HG02678 (cell line): ENCODE results near the gene STPG1.

Experiments used
- ATAC-seq: cut with Tn5 transposase; IDR thresholded peaks from one replicate; pipeline ENCODE4 v1.9.1; 2021; ENCODE audit warnings: mild to moderate bottlenecking, moderate library complexity; ENCODE audit not compliant: unreplicated experiment

The STPG1 gene

DNA sequence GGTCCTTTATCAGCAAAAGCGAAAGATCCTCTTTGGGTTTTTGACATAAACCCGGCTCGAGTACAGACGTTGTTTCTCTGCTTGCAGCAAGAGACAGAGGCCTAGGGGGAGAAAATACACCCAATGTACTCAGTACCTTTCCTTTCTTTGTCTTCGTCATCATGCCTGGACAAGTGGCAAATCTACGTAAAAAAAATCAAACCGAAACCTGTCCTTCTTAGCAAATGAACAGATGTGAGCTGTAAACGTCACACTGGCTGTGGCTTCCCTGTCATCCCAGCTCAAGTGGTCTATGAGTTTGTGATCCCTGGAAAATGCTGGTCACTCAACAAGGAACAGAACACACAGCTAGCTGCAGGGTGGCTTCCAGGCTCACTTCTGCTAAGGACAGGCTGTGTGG is 39.9 kb downstream of the STPG1 start:
- no peak for ATAC-seq

DNA sequence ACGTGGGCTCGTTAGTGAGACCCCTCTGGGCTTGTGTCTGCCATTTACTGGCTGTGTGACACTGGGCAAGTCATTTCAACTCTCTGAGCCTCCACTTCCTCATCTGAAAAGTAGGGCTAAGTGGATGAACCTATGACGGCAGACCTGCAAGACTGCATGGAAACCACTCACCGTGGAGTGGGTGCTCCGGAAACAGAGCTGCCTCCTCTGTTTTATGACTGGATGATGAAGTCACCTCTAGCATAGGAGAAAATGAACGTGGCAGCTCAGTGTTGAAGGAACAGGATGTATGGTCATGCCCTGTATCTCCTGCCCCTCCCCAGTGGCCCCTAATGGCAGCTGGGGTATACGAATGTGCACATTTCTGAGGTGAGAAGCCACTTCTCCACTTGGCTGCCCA is 40.5 kb downstream of the STPG1 start:
- ATAC-seq, result no peak

DNA sequence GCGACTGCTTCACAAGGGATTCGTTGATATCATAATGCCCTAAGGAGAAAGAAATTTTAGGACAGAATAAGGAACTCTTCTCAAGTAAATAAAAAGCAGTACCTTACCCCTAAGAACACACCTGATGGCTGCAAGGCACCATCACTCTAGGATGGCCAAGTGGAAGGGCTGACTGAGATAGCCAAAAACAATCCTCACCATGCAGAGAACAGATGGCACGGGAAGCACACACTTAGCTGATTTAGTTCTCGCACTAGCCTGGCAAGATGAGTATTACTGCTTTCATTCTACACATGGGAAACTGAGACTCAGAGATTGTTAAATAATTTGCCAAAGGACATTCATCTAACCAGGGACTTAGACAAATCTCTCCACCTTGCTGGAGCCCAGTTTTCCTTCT is 43.8 kb downstream of the STPG1 start:
- ATAC-seq, result no peak

DNA sequence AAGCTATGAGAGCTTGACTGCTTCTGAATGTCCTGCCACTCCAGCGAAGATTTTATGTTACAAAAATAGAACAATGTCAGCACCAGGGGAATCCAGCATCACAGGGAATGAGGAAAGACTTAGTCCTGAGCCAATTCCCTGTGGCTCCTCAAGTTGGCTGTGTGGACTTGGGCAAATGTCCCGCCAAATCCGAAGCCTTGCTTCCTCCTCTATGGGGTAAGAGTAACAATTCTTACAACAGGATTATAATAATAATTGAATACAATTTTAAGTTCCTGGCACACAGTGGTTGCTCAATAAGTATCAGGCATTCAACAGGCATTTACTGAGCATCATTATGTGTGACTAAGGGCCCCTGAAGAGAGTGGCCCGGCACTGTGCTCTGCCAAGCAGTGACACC is 44.4 kb downstream of the STPG1 start:
- no peak for ATAC-seq

DNA sequence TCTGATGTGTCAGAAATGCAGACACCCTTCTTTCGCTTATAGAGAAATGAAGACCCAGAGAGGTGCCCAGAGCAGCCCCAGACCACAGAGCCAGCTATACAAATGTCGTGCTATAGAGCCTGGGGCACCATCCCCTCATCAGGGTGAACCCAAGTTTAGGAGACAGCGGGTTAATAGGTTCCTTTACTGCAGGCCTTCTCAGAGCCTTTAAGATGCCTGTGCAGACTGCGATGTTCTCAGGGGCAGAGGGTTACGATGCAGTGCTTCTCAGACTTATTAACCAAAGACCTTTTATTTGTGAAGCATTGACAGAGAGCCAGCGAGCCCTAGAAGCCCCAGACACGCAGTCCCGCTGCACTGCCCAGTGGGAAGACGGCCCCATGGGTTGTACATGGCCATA is 46.9 kb downstream of the STPG1 start:
- no peak for ATAC-seq

DNA sequence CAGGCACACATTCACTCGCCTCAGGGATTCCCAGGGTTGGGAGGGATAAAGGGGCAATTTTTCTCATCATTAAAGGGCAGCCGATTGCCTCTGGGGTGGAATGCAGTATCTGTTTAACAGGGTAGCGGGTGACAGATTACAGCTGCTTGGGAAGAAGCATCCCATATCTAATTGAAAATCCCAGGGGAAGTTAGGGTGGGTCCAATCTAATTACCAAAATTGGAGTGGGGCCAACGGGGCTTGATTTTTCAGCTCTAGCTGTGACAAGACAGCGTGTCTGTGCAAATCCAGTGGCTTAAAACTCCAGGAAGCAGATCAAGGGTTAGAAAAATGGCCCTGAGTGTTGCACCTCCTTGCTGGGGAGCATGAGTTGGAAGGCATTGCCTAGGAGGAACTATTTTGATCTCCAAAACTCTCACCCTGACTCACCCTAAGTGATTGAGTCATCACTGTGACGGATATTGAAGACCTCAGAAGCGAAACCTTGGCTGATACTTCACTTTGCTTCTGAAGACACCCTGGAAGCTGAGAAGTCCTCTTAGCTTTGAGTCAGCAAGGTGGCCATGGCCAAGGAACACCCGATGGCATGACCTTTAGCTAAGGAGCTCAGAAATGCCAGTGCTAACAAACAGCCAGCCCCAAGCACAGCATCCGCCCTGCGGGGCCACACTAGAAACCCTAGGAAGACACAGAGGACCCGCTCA is 48.5 kb downstream of the STPG1 start:
- no peak for ATAC-seq

DNA sequence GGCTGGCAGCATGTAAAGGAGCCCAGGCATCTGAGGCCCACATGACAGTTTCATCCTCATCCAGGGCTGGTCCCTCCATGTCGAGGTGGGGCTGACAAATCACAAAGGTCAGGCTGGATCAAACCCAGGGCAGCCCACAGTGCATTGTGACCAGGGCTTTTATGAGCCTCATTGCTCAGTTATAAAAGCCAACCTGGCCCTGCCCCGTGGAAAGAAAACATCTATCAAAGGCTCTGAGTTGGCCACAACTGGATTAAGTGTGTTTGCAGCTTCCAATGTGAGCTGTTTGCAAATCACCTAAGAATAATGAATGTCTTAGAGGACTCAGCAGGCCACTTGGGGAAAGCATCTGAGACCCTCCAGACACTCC is 49.0 kb downstream of the STPG1 start:
- no peak for ATAC-seq

DNA sequence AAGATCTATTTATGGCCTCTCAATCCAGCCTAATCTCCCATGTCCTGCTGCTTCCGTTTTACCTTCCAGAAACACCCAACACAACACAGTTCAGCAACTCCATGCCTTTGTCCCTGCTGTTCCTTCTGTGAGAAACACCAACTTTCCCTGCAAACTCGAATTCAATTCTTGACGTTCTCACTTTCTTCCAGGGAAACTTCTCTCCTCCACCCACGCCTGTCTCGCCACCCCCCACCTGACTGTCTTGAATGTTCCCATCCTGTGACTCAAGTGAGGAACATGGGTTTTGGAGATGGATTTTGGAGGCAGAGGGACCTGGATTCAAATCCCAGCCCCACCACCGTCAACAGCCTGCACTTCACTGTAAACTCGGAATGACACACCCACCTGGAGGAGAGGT is 49.6 kb downstream of the STPG1 start:
- ATAC-seq, result no peak

DNA sequence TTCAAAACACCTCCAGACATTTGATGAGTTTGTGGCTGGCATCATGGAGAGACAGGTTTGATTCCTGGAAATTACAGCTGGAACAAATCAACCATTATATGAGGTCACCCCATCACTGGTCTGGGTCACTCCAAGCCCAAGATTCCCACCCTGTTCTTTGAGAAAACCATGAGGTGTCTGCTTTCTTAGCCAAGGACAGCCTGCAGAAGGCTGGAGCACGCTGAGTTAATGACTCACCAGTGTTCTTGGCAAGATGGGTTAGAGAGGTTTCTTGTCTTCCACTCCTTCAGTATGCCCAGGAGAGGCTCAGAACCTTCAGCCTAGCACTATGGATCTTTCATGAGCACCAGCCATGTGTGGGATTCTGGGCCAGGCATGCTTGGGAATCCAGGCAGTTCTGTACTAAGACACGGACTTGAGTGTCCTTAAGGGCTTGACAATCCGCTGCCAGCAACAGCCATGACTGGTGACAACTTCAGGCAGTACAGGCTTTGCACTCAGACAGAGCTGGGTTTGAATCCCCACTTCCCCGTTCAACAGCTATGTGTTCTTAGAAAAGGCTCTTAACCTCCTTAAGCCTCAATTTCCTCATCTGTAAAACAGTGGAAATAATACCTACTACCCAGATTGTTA is 50.5 kb downstream of the STPG1 start:
- ATAC-seq, result no peak

DNA sequence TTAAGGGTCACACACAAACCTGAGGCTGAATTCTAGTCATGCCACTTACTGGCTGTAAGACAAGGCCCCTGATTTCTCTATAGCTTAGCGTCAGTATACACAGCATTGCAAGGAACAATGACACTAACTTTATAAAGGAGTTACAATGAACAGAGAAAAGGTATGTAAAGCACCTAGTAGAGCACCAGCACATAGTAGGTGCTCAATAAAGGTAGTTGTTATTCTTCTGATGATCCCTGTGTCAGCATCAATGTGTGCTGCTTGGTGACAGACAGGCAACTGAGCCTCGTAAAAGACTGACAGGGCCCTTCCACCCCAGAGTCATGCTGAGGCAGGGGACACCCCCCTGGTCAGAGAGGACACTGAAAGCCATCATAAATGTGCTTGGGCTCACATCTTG is 51.2 kb downstream of the STPG1 start:
- ATAC-seq, result no peak

DNA sequence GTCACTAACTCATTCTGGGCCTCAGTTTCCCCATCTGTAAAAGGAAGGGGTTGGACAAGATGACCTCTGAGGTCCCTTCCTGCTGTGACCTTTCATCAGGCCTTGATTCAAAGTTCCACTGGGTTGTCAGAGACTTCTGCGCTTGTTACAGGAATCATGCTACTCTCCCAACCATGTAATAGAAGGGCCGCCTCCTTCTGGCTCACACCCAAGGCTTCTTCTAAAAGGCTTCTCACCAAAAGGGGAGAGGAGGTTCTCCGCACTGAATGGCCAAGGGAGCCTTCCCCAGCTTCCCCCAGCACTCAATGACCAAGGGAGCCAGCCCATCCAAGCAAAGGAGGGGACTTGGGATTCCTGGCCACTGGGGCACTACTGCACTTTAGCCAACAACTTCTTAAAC is 51.8 kb downstream of the STPG1 start:
- no peak for ATAC-seq

DNA sequence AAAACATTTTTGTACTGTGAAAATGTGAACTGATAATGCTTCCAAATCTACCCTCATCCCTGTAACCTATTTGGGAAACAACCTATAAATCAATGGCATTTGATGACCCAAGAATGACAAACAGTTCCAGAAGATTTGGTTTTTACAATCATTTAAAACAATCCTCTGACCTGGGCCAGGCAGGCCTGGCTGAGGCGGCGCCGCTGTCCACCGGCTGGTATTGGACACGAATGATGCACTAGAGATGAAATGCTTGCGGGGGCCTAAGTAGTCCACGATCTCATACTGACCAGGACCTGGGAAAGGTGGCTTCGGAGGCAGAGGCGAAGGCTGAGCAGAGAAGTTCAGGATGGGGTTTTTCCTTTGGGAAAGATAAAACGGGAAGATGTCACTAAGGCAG is 52.9 kb downstream of the STPG1 start:
- ATAC-seq, result no peak

DNA sequence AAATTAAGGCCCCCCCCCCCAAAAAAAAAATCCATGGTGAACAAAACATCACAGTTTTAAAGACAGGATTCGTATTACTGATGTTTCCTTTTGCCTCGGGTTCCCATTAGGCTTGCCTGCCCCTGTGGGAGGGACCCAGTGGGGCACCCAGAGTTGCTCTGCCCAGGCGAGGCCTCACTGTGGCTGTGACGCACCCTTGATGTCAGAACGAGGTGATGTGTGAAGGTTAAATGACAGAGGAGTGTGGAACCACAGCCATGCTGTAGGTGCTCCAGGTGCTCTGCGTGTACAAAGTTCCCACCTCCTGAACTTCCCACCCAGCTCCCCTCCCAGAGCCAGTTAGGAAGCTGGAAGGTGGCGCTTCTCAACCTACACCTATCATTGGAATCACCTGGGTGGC is 56.5 kb downstream of the STPG1 start:
- no peak for ATAC-seq

DNA sequence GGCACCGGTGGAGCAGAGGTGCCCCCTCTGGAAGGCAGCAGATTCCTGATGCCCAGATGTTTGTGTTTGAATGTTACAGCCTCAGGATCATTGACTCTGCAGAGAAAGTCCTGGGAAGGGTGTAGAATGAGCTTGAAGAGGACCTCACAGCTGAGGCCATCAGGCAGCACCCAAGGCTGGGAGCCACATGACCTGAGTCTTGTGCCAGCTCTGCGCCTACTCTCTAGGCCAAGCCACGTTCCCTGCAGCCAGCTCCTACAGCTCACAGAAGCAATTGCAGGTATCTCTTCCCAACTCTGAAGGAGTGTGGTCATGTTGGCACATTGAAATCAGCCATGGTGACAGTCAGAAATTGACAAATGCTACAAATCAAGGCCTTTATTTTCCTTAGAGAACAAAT is 58.1 kb downstream of the STPG1 start:
- ATAC-seq, result no peak

DNA sequence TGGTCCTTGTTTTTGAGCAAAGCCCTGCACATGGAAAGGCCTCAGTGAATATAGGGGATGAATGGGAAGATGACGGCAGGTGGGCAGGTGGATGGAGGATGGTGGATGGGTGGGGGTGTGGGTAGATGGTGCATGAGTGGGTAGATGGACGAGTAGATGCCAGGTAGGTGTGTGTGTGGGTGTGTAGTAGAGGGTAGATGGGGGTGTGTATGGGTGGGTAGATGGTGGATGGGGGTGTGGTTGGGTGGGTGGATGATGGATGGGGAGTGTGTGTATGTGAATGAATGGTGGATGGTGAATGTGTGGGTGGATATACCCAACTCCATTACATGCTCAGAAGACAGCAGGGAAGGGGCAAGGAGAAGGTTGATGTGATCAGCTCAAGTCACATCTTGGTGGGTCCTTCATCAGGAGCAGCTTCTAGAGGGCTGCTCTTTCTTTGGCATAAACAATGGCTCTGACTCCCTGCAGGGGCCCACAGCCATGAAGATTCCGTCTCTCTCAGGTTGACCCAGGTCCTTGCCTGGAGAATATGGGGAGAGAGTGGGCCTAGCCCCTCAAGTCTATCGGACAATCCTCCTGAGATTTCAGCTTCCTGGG is 60.2 kb downstream of the STPG1 start:
- no peak for ATAC-seq

DNA sequence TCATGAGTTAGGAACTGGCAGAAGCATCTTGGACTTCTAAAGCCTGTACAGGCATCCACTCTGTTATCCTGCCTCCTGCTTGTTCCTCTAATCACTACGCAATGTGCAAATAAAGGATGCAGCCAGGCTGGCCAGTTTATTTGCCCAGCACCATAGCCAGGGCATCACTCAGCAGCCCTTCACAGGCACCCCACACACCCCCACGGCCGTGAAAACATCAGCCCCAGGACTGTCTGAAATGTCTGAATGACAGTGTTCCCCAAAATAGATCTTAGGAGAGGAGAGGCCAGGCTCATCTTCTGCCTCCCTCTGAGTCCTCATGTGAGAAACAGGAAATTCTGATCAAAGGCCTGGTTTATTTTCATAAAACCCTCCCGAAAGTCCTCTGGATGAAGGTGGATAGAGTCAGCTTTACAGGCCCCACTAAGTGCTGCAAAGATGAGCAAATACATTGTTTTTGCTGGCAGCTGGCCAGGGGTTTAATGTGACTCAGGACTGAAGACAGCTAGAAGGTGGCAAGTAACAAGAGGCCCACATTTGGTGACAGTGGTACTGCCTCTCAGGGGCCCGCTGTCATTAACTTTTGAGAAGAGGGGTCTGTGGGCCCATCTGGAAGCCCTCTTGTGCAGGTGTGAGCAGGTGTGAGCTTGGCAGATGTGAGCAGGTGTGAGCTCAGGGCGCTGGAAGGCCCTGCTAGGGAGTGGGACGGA is 61.5 kb downstream of the STPG1 start:
- ATAC-seq, result no peak

DNA sequence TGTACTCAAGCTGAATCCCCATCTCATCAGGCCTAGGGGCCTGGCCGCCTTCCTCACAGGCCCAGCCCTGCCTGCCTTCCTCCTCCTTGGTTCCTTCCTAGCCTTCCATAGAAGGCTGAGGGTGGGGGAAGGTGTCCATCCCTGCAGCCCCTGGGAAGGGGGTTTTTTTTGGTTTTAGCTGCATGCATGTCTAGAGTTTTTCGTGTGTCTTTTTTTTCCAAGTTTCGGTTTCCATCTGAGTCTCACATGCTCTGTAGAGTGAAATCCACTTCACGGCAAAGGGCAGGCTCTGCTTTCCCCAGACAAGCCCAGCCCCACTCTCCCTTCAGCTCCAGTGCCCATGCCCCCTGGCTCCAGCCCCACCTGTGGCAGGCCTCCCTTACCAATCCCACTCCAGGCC is 62.3 kb downstream of the STPG1 start:
- peak; percentile 59 for ATAC-seq

DNA sequence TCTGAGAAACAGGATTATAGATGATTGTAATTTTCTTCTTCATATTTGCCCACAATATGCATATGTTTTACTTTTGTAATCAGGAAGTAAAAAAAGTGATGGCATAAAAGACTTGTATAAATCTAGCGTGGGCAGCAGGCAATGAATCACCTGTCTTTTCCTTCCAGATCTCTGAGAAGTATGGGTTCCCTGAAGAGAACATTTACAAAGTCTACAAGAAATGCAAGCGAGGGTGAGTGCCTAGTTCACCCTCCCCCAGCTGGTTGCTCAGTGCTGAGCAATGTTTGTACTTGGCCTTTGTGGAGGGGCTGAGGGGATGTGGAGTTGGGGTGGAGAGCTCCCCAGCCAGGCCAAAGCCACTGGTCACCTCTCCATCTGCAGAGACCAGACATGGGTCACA is 63.7 kb downstream of the STPG1 start:
- no peak for ATAC-seq

DNA sequence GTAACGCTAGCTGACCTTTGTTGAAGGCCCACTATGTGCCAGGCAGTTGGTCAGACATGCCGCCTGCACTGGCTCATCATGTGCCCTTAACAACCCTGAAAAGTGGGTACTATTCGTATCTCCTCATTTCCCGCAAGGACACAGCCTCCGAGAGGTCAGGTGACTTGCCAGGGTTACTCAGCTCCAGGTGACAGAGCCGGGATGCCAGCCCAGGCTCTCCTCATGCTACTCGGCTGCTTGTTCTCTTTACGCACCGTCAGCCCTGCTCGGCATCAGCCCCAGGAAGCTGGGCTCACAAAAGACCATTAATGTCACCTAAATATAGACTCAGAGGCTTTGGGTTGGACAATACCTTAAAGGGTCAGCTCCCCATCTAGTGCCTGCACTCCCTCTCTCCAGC is 65.4 kb downstream of the STPG1 start:
- ATAC-seq, result no peak

DNA sequence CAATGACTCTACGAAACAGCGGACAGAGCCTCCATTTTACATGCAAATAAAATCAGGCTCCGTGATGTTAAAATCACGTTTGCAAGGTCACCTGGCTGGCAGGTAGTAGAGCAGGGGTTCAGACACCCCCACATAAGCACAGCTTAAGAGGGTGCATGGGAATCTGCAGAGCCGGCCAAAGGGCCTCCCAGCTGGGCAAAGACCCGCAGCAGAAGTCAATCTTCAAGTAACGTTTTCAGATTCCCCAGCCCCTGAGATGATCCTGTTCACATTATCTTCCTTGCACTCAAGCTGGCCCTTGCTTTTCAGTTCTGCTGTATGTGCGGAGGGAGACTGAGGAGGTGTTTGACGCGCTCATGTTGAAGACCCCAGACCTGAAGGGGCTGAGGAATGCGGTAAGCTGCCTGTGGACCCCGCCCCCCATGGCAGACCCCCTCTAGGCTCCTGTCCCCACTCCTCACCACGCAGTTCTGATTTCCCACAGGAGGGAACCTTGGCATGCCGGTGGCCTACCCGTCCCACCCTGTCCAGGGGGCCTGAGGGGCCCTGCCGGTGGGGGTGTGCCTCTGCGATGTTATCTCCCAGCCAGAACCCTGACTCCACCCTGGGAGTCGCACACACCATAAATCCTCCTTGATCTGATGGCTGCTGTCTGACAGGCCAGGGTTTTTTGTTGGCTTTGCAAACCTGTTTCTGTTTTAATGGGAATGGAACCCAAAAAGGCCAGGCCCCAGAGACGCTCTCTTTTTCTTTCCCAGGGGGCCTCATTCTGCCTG is 66.2 kb downstream of the STPG1 start:
- ATAC-seq, result no peak

DNA sequence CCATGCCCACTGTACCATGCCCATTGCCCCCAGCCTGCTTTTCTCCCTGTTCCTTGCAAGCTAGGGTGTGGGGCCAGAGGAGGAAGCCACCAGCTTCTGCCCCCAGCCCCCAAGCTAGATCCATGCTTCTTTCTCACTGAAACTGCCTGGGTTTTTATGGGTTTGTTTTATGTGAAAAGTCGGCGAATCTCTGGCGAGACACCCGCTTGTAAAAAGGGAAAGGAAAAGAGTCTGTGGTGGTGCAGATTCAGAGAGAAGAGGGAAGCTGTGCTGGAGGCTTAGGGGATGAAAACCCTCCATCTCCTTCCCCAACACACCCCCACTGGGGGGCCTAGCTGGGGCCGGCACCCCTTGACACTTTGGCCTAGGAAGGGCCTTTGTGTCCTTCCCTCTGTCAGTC is 68.2 kb downstream of the STPG1 start:
- ATAC-seq, result no peak
